H9 (cell line): ENCODE results near the gene ADAMTS18. TPM values are rescaled to one million over a fixed set of nuclear protein-coding genes. Genes with fewer than 3 reads are reported as not detected.

Experiments
- DNase-seq: peaks from one replicate; pipeline ENCODE4 v3.0.0-alpha.2; 2017
- H2AFZ ChIP-seq: one replicate; pipeline ENCODE4 v1.6.1; 2013; ENCODE audit warnings: mild to moderate bottlenecking, low read length, control low read depth, moderate library complexity
- H2AK5ac ChIP-seq: 2 replicates; pipeline ENCODE4 v1.6.1; 2013; ENCODE audit warnings: low read length, control low read depth, mixed read lengths; ENCODE audit not compliant: insufficient read length
- H2BK120ac ChIP-seq: one replicate; pipeline ENCODE4 v1.6.1; 2013; ENCODE audit warnings: low read depth, mild to moderate bottlenecking, low read length, control low read depth, inconsistent platforms; ENCODE audit not compliant: poor library complexity, severe bottlenecking
- H2BK12ac ChIP-seq: 2 replicates; pipeline ENCODE4 v1.6.1; 2013; ENCODE audit warnings: low read length, control low read depth, mixed read lengths, low read depth; ENCODE audit not compliant: insufficient read length
- H2BK15ac ChIP-seq: 2 replicates; pipeline ENCODE4 v1.6.1; 2013; ENCODE audit warnings: low read depth, low read length, control low read depth
- H2BK20ac ChIP-seq: one replicate; pipeline ENCODE4 v1.6.1; 2013; ENCODE audit warnings: low read depth, mild to moderate bottlenecking, low read length, control low read depth, inconsistent platforms; ENCODE audit not compliant: poor library complexity, severe bottlenecking
- H2BK5ac ChIP-seq: 2 replicates; pipeline ENCODE4 v1.6.1; 2013; ENCODE audit warnings: low read length, control low read depth, mixed read lengths; ENCODE audit not compliant: insufficient read length
- H3K14ac ChIP-seq: 2 replicates; pipeline ENCODE4 v1.6.1; 2013; ENCODE audit warnings: low read length, control low read depth; ENCODE audit not compliant: insufficient read depth
- H3K18ac ChIP-seq: 2 replicates; pipeline ENCODE4 v1.6.1; 2013; ENCODE audit warnings: low read depth, mild to moderate bottlenecking, mixed read lengths, low read length, control low read depth; ENCODE audit not compliant: insufficient read length
- H3K23ac ChIP-seq: 2 replicates; pipeline ENCODE4 v1.6.1; 2013; ENCODE audit warnings: low read length, control low read depth, mixed read lengths, low read depth; ENCODE audit not compliant: insufficient read length
- H3K23me2 ChIP-seq: 2 replicates; pipeline ENCODE4 v1.6.1; 2013; ENCODE audit warnings: low read depth, mild to moderate bottlenecking, mixed read lengths, low read length, control low read depth; ENCODE audit not compliant: insufficient read length, poor library complexity, severe bottlenecking
- H3K27ac ChIP-seq: 2 replicates; pipeline ENCODE4 v1.5.1; 2013; ENCODE audit warnings: low read length, control low read depth, mixed read lengths, low read depth; ENCODE audit not compliant: insufficient read length
- H3K27me3 ChIP-seq: 2 replicates; pipeline ENCODE4 v1.6.1; 2013; ENCODE audit warnings: low read length, control low read depth, inconsistent platforms; ENCODE audit not compliant: insufficient read depth
- H3K4ac ChIP-seq: 2 replicates; pipeline ENCODE4 v1.6.1; 2013; ENCODE audit warnings: low read depth, mild to moderate bottlenecking, control low read depth, inconsistent platforms, low read length, moderate library complexity
- H3K4me1 ChIP-seq: 2 replicates; pipeline ENCODE4 v1.6.1; 2013; ENCODE audit warnings: low read length, control low read depth, inconsistent platforms; ENCODE audit not compliant: insufficient read depth
- H3K4me2 ChIP-seq: 2 replicates; pipeline ENCODE4 v1.6.1; 2013; ENCODE audit warnings: low read length, control low read depth, mixed read lengths; ENCODE audit not compliant: insufficient read length, insufficient read depth
- H3K56ac ChIP-seq: 2 replicates; pipeline ENCODE4 v1.6.1; 2013; ENCODE audit warnings: low read depth, mild to moderate bottlenecking, mixed read lengths, low read length, control low read depth; ENCODE audit not compliant: insufficient read length
- H3K79me1 ChIP-seq: 2 replicates; pipeline ENCODE4 v1.6.1; 2013; ENCODE audit warnings: low read depth, mild to moderate bottlenecking, moderate library complexity, low read length, control low read depth, inconsistent platforms; ENCODE audit not compliant: insufficient read depth, poor library complexity, severe bottlenecking
- H3K79me2 ChIP-seq: 2 replicates; pipeline ENCODE4 v1.6.1; 2013; ENCODE audit warnings: low read length, control low read depth, inconsistent platforms; ENCODE audit not compliant: insufficient read depth
- H3K9ac ChIP-seq: 2 replicates; pipeline ENCODE4 v1.6.1; 2013; ENCODE audit warnings: low read length, control low read depth, mixed read lengths; ENCODE audit not compliant: insufficient read length; ENCODE audit errors: extremely low read depth
- H3K9me3 ChIP-seq: one replicate; pipeline ENCODE4 v1.6.1; 2013; ENCODE audit warnings: low read depth, low read length, inconsistent platforms; ENCODE audit not compliant: control insufficient read depth
- H3T11ph ChIP-seq: one replicate; pipeline ENCODE4 v1.6.1; 2013; ENCODE audit warnings: mild to moderate bottlenecking, low read length, control low read depth, inconsistent platforms
- H4K20me1 ChIP-seq: one replicate; pipeline ENCODE4 v1.6.1; 2013; ENCODE audit not compliant: control insufficient read depth, insufficient read length, insufficient read depth
- H4K5ac ChIP-seq: 2 replicates; pipeline ENCODE4 v1.6.1; 2013; ENCODE audit warnings: low read depth, mild to moderate bottlenecking, mixed read lengths, low read length, control low read depth; ENCODE audit not compliant: insufficient read length
- H4K8ac ChIP-seq: replicated peaks from 2 replicates; pipeline ENCODE4 v1.6.1; 2013; ENCODE audit warnings: low read length, control low read depth, mixed read lengths, low read depth; ENCODE audit not compliant: insufficient read length
- H4K91ac ChIP-seq: 2 replicates; pipeline ENCODE4 v1.6.1; 2013; ENCODE audit warnings: low read depth, mild to moderate bottlenecking, moderate library complexity, mixed read lengths, low read length, control low read depth; ENCODE audit not compliant: insufficient read length
- H3K27ac Mint-ChIP-seq, 3 experiments: 2 replicates in 2 of 3; 3 replicates in 1 of 3; pipeline ENCODE4 v1.8.0; 2020 to 2021; ENCODE audit warnings: mixed read lengths in 3 of 3, mild to moderate bottlenecking in 1 of 3, moderate library complexity in 1 of 3
- H3K27me3 Mint-ChIP-seq: 2 replicates; pipeline ENCODE4 v1.8.0; 2021; ENCODE audit warnings: low read depth, mild to moderate bottlenecking, moderate library complexity, mixed read lengths
- H3K36me3 Mint-ChIP-seq, 3 experiments: 2 replicates in 2 of 3; 3 replicates in 1 of 3; pipeline ENCODE4 v1.8.0; 2020 to 2021; ENCODE audit warnings: low read depth in 3 of 3, mixed read lengths in 3 of 3; ENCODE audit not compliant: insufficient read depth in 1 of 3
- H3K4me1 Mint-ChIP-seq, 2 experiments: 2 replicates each; pipeline ENCODE4 v1.8.0; 2020; ENCODE audit warnings: mixed read lengths in 2 of 2
- H3K4me3 Mint-ChIP-seq, 2 experiments: 2 replicates in 1 of 2; 3 replicates in 1 of 2; pipeline ENCODE4 v1.8.0; 2020 to 2021; ENCODE audit warnings: mild to moderate bottlenecking in 2 of 2, mixed read lengths in 2 of 2, moderate library complexity in 1 of 2
- H3K9me3 Mint-ChIP-seq, 2 experiments: 2 replicates in 1 of 2; 3 replicates in 1 of 2; pipeline ENCODE4 v1.8.0; 2020; ENCODE audit warnings: mild to moderate bottlenecking in 2 of 2, mixed read lengths in 2 of 2, moderate library complexity in 1 of 2
- CTCF ChIP-seq: fragments of 200-600 bp; sonication (generic); conservative IDR thresholded peaks from 3 replicates; pipeline ENCODE4 v1.8.0; 2021; ENCODE audit warnings: antibody characterized with exemption, mild to moderate bottlenecking
- WGBS: extraction: QIAGEN DNeasy Blood & Tissue Kit; methylation state at CpG from one replicate; pipeline ENCODE4 v1.1.7; 2013; ENCODE audit warnings: missing lambda C conversion rate, low lambda C conversion rate, mixed read lengths; ENCODE audit not compliant: insufficient read length; ENCODE audit errors: extremely low coverage; 5-methylcytosine and 5-hydroxymethylcytosine counted together
- total RNA-seq: library from RNA; stranded (reverse); gene quantifications from 2 replicates; pipeline ENCODE4 v1.2.1, GENCODE V29; 2021

Gene ADAMTS18
- total RNA-seq, 1 experiment from 2014 or later, result 0.07 TPM

GRCh38 chr16:77404775-77405174 is 30.1 kb downstream of the ADAMTS18 start:
- peaks cover 3% of the 10 kb centered on the region in 2 experiments; a peak in 4 of 5 replicates for H3K9me3 Mint-ChIP-seq
- H3K56ac ChIP-seq, result no peak overlapping the region
- no peaks in the 10 kb centered on the region for H3K79me2 ChIP-seq
- H2AK5ac ChIP-seq, result no peak overlapping the region
- H3K4me1 ChIP-seq, result 0 out of 2 replicates have a peak, but pooled peaks cover 2% of the 10 kb centered on the region
- H3K27ac ChIP-seq, result no peak overlapping the region
- peaks cover 7 to 11% of the 10 kb centered on the region in 2 experiments for H3K4me1 Mint-ChIP-seq
- H4K91ac ChIP-seq, result no peak overlapping the region
- H3T11ph ChIP-seq, result no peak overlapping the region
- H3K4me2 ChIP-seq, result no peak overlapping the region
- no peak overlapping the region for H3K14ac ChIP-seq
- peaks cover 0 to 4% (median 0%) of the 10 kb centered on the region in 3 experiments; a peak in 1 of 7 replicates for H3K36me3 Mint-ChIP-seq
- no peak for DNase-seq
- H3K27me3 Mint-ChIP-seq, result peaks cover 2% of the 10 kb centered on the region
- H4K8ac ChIP-seq, result no peak overlapping the region
- no peaks in the 10 kb centered on the region for H3K9me3 ChIP-seq
- H3K27me3 ChIP-seq, result no peaks in the 10 kb centered on the region
- no peak overlapping the region for H2BK120ac ChIP-seq
- no peak overlapping the region for H2BK12ac ChIP-seq
- no peak overlapping the region for H3K4ac ChIP-seq
- no peak overlapping the region for H3K18ac ChIP-seq
- H2BK15ac ChIP-seq, result no peak overlapping the region
- no peaks in the 10 kb centered on the region for H3K23me2 ChIP-seq
- no CpG with 5 or more reads among the region's 1 CpG for WGBS
- no peaks in the 10 kb centered on the region for H3K79me1 ChIP-seq
- no peak for TF ChIP-seq CTCF
- H2AFZ ChIP-seq, result no peak overlapping the region
- no peak overlapping the region for H2BK20ac ChIP-seq
- no peak overlapping the region for H3K9ac ChIP-seq
- H3K4me3 Mint-ChIP-seq, result no peak overlapping the region
- no peak overlapping the region for H4K5ac ChIP-seq
- no peak overlapping the region for H3K23ac ChIP-seq
- H4K20me1 ChIP-seq, result no peaks in the 10 kb centered on the region
- H3K27ac Mint-ChIP-seq, result no peak overlapping the region
- no peak overlapping the region for H2BK5ac ChIP-seq
